DND-41 (cell line): Measurements from ENCODE around the gene PLAC1.

Experiments
- ATAC-seq: fragments of 200-7000 bp; cut with Tn5 transposase; 3 replicates; pipeline ENCODE4 v1.9.1; 2021; ENCODE audit warnings: low read depth; ENCODE audit not compliant: insufficient read depth
- DNase-seq: peaks from one replicate; pipeline ENCODE4 v3.0.0-alpha.2; 2020
- H2AFZ ChIP-seq: 2 replicates; pipeline ENCODE4 v1.6.0; 2012; ENCODE audit warnings: low read depth, low read length
- H3K27ac ChIP-seq: 2 replicates; pipeline ENCODE4 v1.5.1; 2012; ENCODE audit warnings: low read length, inconsistent platforms
- H3K27me3 ChIP-seq: fragments of 200-600 bp; sonication (generic); 2 replicates; pipeline ENCODE4 v1.6.0; 2012; ENCODE audit warnings: low read length, mild to moderate bottlenecking, inconsistent platforms; ENCODE audit not compliant: insufficient read depth, poor library complexity
- H3K36me3 ChIP-seq: 2 replicates; pipeline ENCODE4 v1.5.1; 2012; ENCODE audit warnings: low read length, inconsistent platforms; ENCODE audit not compliant: insufficient read depth
- H3K4me1 ChIP-seq: 2 replicates; pipeline ENCODE4 v1.5.1; 2012; ENCODE audit warnings: mild to moderate bottlenecking, low read length; ENCODE audit not compliant: insufficient read depth
- H3K4me2 ChIP-seq: 2 replicates; pipeline ENCODE4 v1.6.0; 2012; ENCODE audit warnings: mild to moderate bottlenecking, moderate library complexity, low read length, inconsistent platforms; ENCODE audit not compliant: insufficient read depth
- H3K4me3 ChIP-seq, 2 experiments: fragments of 200-600 bp in 1 of 2; shearing (Covaris generic) in 1 of 2; 2 replicates each; pipeline ENCODE4 v1.5.1; 2012 to 2016; ENCODE audit warnings: inconsistent platforms in 2 of 2, low read length in 2 of 2, mild to moderate bottlenecking in 2 of 2, low read depth in 1 of 2, moderate library complexity in 1 of 2
- H3K79me2 ChIP-seq: 2 replicates; pipeline ENCODE4 v1.6.0; 2012; ENCODE audit warnings: low read length, inconsistent platforms; ENCODE audit not compliant: insufficient read depth
- H3K9ac ChIP-seq: 2 replicates; pipeline ENCODE4 v1.6.0; 2012; ENCODE audit warnings: low read depth, mild to moderate bottlenecking, inconsistent platforms, low read length, moderate library complexity
- H3K9me3 ChIP-seq: 2 replicates; pipeline ENCODE4 v1.5.1; 2012; ENCODE audit warnings: low read length, moderate library complexity, mild to moderate bottlenecking, inconsistent platforms; ENCODE audit not compliant: insufficient read depth, severe bottlenecking
- H4K20me1 ChIP-seq: 2 replicates; pipeline ENCODE4 v1.6.0; 2012; ENCODE audit warnings: low read length; ENCODE audit not compliant: insufficient read depth
- EZH2 ChIP-seq: IDR thresholded peaks from 3 replicates; pipeline ENCODE4 v1.6.1; 2012; ENCODE audit warnings: borderline replicate concordance, low read depth, mild to moderate bottlenecking, moderate library complexity, low read length, inconsistent platforms; ENCODE audit not compliant: severe bottlenecking
- TF ChIP-seq, protein P1 (sequence below): IDR thresholded peaks from 2 replicates; pipeline ENCODE4 v1.5.1; 2012; ENCODE audit warnings: borderline replicate concordance, low read length, moderate library complexity, mild to moderate bottlenecking; ENCODE audit not compliant: poor library complexity, severe bottlenecking; ENCODE audit errors: extremely low read depth

PLAC1 gene

DNA sequence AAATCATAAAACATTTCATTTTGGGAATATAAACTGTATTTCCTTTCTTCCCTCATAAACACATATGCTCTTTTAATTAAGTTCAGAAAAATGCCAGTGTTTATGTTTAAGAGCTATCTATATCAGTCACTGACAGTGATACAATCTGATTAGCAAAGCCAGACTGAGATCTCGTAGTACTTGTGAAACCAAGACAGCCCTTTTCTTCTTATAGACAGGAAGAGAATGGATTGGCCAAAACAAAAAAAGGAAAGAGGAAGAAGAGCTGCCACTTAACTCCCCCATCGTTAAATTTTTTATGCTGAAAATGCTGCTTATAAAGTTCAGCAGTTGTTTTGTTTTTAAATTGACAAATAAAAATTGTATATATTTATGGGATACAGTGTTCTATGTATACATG is 87.4 kb downstream of the PLAC1 start:
- no peaks in the 10 kb centered on the region for H3K79me2 ChIP-seq
- no peaks in the 10 kb centered on the region for H3K36me3 ChIP-seq
- no peak overlapping the region for H3K9ac ChIP-seq
- H3K4me3 ChIP-seq = no peak overlapping the region
- H2AFZ ChIP-seq = no peak overlapping the region
- peaks cover 8% of the 10 kb centered on the region for H3K4me1 ChIP-seq
- no peaks in the 10 kb centered on the region for H3K9me3 ChIP-seq
- no peak overlapping the region for H3K4me2 ChIP-seq
- TF ChIP-seq, protein P1, sequence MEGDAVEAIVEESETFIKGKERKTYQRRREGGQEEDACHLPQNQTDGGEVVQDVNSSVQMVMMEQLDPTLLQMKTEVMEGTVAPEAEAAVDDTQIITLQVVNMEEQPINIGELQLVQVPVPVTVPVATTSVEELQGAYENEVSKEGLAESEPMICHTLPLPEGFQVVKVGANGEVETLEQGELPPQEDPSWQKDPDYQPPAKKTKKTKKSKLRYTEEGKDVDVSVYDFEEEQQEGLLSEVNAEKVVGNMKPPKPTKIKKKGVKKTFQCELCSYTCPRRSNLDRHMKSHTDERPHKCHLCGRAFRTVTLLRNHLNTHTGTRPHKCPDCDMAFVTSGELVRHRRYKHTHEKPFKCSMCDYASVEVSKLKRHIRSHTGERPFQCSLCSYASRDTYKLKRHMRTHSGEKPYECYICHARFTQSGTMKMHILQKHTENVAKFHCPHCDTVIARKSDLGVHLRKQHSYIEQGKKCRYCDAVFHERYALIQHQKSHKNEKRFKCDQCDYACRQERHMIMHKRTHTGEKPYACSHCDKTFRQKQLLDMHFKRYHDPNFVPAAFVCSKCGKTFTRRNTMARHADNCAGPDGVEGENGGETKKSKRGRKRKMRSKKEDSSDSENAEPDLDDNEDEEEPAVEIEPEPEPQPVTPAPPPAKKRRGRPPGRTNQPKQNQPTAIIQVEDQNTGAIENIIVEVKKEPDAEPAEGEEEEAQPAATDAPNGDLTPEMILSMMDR = no peak
- no peak for TF ChIP-seq EZH2
- ATAC-seq (no peak), DNase-seq (no peak)
- no peaks in the 10 kb centered on the region for H3K27me3 ChIP-seq
- H3K27ac ChIP-seq = no peak overlapping the region
- no peaks in the 10 kb centered on the region for H4K20me1 ChIP-seq

DNA sequence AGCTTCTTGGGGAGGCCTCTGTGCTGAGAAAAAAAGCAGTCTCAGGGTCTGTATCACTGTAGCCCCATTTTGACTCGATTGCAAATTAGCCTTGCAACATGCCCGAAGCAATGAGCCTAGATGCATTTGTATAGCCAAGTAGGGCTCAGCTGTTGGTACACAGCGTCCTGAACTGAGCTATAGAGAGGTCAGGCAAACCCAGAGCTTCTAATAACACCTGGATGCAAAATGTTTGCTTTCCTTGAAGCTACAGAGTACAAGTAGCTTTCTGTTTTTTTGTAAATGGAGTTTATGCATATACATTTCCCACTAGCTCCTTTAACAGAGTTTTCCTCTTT is 87.8 kb downstream of the PLAC1 start:
- TF ChIP-seq EZH2 = no peak
- TF ChIP-seq, protein P1 = no peak
- no peak overlapping the region for H2AFZ ChIP-seq
- H3K27me3 ChIP-seq = no peaks in the 10 kb centered on the region
- no peak overlapping the region for H3K4me2 ChIP-seq
- no peaks in the 10 kb centered on the region for H3K36me3 ChIP-seq
- H3K79me2 ChIP-seq = no peaks in the 10 kb centered on the region
- ATAC-seq (no peak), DNase-seq (no peak)
- H4K20me1 ChIP-seq = no peaks in the 10 kb centered on the region
- H3K9ac ChIP-seq = no peak overlapping the region
- peaks cover 8% of the 10 kb centered on the region for H3K4me1 ChIP-seq
- H3K4me3 ChIP-seq = no peak overlapping the region
- no peak overlapping the region for H3K27ac ChIP-seq
- no peaks in the 10 kb centered on the region for H3K9me3 ChIP-seq

DNA sequence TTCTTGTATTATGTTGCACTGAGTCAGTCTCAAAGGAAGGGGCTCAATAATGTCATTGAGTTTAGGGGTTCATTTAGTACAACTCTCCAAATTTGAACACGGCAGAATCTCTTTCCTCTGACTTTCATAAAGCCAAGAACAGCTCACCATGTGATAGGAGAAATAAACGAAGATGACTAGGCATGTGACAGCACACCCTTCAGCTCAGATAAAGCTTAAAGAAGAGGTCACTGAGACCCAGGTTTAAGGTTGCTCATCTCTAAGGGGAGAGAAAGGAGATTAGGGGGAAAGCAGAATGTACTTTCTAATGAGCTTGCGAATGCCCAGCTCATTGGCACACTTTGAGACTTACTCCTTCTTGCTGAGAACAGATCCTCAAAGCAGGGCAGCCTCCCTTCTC is 89.0 kb downstream of the PLAC1 start:
- TF ChIP-seq, protein P1 = no peak
- no peak for TF ChIP-seq EZH2
- no peak overlapping the region for H3K27ac ChIP-seq

DNA sequence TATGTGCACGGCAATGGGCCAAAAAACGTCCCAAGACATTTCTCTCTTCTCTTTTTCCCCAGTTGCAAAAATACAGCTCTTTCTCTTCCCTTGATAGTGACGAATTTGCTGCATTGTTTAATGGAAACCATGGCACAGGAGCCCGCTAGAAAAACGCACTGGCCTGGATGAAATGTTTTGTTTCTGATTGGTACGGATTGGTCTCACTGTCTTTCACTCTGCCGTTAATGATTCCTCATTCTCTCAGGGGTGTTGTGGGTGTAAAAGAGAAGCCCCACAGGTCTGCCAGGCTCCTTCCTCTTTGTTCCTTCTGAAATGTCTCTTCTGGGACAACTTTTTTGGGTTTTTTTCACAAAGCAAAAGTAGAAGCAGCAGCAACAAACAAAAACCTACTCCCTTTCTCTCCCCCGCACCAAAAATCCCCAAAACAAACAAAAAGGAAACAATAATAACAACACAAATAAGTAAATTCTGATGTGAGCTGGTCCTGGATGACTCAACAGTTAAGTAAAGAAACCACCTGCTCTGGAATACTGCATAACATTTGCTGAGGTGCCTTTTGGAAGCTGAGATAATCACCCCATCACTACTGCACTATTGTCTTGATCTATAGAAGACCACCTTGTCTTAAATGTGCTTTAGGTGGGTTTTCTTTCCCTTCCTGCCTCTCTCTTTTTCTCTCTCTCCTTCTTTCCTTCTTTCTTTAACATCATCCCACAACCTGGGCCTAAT is 89.8 kb downstream of the PLAC1 start:
- H3K4me2 ChIP-seq = no peak overlapping the region
- no peaks in the 10 kb centered on the region for H3K36me3 ChIP-seq
- H3K27me3 ChIP-seq = no peaks in the 10 kb centered on the region
- DNase-seq (no peak), ATAC-seq (no peak)
- no peak overlapping the region for H3K27ac ChIP-seq
- TF ChIP-seq EZH2 = no peak
- TF ChIP-seq, protein P1 = no peak
- no peak overlapping the region for H2AFZ ChIP-seq
- H3K79me2 ChIP-seq = no peaks in the 10 kb centered on the region
- no peak overlapping the region for H3K9ac ChIP-seq
- H3K4me1 ChIP-seq = peaks cover 8% of the 10 kb centered on the region
- no peak overlapping the region for H3K4me3 ChIP-seq
- H3K9me3 ChIP-seq = no peaks in the 10 kb centered on the region
- H4K20me1 ChIP-seq = no peaks in the 10 kb centered on the region

More for the DNA sequence above, 89.0 kb downstream of the PLAC1 start:
- Histone ChIP-seq H3K4me1 (peaks cover 8% of the 10 kb centered on the region), H3K9ac (no peak overlapping the region), H2AFZ (no peak overlapping the region), H3K79me2 (no peaks in the 10 kb centered on the region), H3K4me3 (no peak overlapping the region), H3K4me2 (no peak overlapping the region), H3K9me3 (no peaks in the 10 kb centered on the region), H4K20me1 (no peaks in the 10 kb centered on the region), H3K36me3 (no peaks in the 10 kb centered on the region), H3K27me3 (no peaks in the 10 kb centered on the region)
- DNase-seq (no peak), ATAC-seq (no peak)
